ENCODE results near the gene LRRC4.

The LRRC4 gene

GRCh38 chr7:128022631-128023532, 8.4 kb downstream of the LRRC4 start:
- no peaks in the 10 kb centered on the region for H3K9me3 ChIP-seq (replicated peaks; ENCODE audit: insufficient read depth, low read length)
- H3K79me2 ChIP-seq (ENCODE audit: low read length), result peaks cover 62% of the 10 kb centered on the region
- DNase-seq, result no peak
- TF ChIP-seq CTCF (IDR thresholded peaks at IDR 0.05; ENCODE audit: low read length) (no peak), EZH2phosphoT487 (IDR thresholded peaks at IDR 0.05; ENCODE audit: low read length) (no peak), EZH2 (optimal IDR thresholded peaks at IDR 0.05; ENCODE audit: low read depth, low read length) (no peak)
- no peaks in the 10 kb centered on the region for H4K20me1 ChIP-seq (ENCODE audit: insufficient read depth, low read length)
- no peaks in the 10 kb centered on the region for H3K9me2 ChIP-seq (replicated peaks; ENCODE audit: insufficient read depth, low read length)
- H3K36me3 ChIP-seq (replicated peaks; ENCODE audit: insufficient read depth, low read length), result 0 out of 2 replicates have a peak, but pooled peaks cover 8% of the 10 kb centered on the region
- no peak overlapping the region for H3K27ac ChIP-seq (ENCODE audit: low read length)
- no peak overlapping the region for H3K4me2 ChIP-seq (ENCODE audit: low read depth, low read length)
- no peaks in the 10 kb centered on the region for H3F3A ChIP-seq (ENCODE audit: insufficient read depth, low read length)
- no peaks in the 10 kb centered on the region for H3K4me1 ChIP-seq (ENCODE audit: low read length)
- no peaks in the 10 kb centered on the region for H3K27me3 ChIP-seq (replicated peaks; ENCODE audit: insufficient read depth, low read length)
- H2AFZ ChIP-seq (ENCODE audit: low read length), result no peak overlapping the region
- H3K9ac ChIP-seq (ENCODE audit: low read length), result no peak overlapping the region
- no peak overlapping the region for H3K4me3 ChIP-seq (ENCODE audit: low read length)

GRCh38 chr7:128021366-128021765, 9.9 kb downstream of the LRRC4 start:
- no peaks in the 10 kb centered on the region for H3F3A ChIP-seq (ENCODE audit: insufficient read depth, low read length)
- no peak overlapping the region for H3K27ac ChIP-seq (ENCODE audit: low read length)
- H3K9me2 ChIP-seq (replicated peaks; ENCODE audit: insufficient read depth, low read length), result no peaks in the 10 kb centered on the region
- no peaks in the 10 kb centered on the region for H3K27me3 ChIP-seq (replicated peaks; ENCODE audit: insufficient read depth, low read length)
- H3K36me3 ChIP-seq (replicated peaks; ENCODE audit: insufficient read depth, low read length), result 0 out of 2 replicates have a peak, but pooled peaks cover 9% of the 10 kb centered on the region
- DNase-seq, result no peak
- TF ChIP-seq EZH2 (optimal IDR thresholded peaks at IDR 0.05; ENCODE audit: low read depth, low read length) (no peak), EZH2phosphoT487 (IDR thresholded peaks at IDR 0.05; ENCODE audit: low read length) (no peak), CTCF (IDR thresholded peaks at IDR 0.05; ENCODE audit: low read length) (no peak)
- H3K4me2 ChIP-seq (ENCODE audit: low read depth, low read length), result no peak overlapping the region
- H3K9ac ChIP-seq (ENCODE audit: low read length), result no peak overlapping the region
- no peaks in the 10 kb centered on the region for H3K4me1 ChIP-seq (ENCODE audit: low read length)
- no peak overlapping the region for H3K4me3 ChIP-seq (ENCODE audit: low read length)
- H3K79me2 ChIP-seq (ENCODE audit: low read length), result peaks cover 61% of the 10 kb centered on the region
- H4K20me1 ChIP-seq (ENCODE audit: insufficient read depth, low read length), result no peaks in the 10 kb centered on the region
- no peak overlapping the region for H2AFZ ChIP-seq (ENCODE audit: low read length)
- no peaks in the 10 kb centered on the region for H3K9me3 ChIP-seq (replicated peaks; ENCODE audit: insufficient read depth, low read length)

- Histone ChIP-seq H3K27ac (ENCODE audit: low read length) (no peak overlapping the region), H3K9ac (ENCODE audit: low read length) (no peak overlapping the region), H2AFZ (ENCODE audit: low read length) (no peak overlapping the region), H3K9me3 (replicated peaks; ENCODE audit: insufficient read depth, low read length) (no peaks in the 10 kb centered on the region), H3K36me3 (replicated peaks; ENCODE audit: insufficient read depth, low read length) (0 out of 2 replicates have a peak, but pooled peaks cover 9% of the 10 kb centered on the region), H3K4me1 (ENCODE audit: low read length) (no peaks in the 10 kb centered on the region), H3K4me3 (ENCODE audit: low read length) (no peak overlapping the region), H4K20me1 (ENCODE audit: insufficient read depth, low read length) (no peaks in the 10 kb centered on the region), H3K27me3 (replicated peaks; ENCODE audit: insufficient read depth, low read length) (no peaks in the 10 kb centered on the region), H3K9me2 (replicated peaks; ENCODE audit: insufficient read depth, low read length) (no peaks in the 10 kb centered on the region), H3K79me2 (ENCODE audit: low read length) (peaks cover 58% of the 10 kb centered on the region), H3F3A (ENCODE audit: insufficient read depth, low read length) (no peaks in the 10 kb centered on the region), H3K4me2 (ENCODE audit: low read depth, low read length) (no peak overlapping the region)
- no peak for DNase-seq
- TF ChIP-seq EZH2phosphoT487 (IDR thresholded peaks at IDR 0.05; ENCODE audit: low read length), result no peak
- TF ChIP-seq CTCF (IDR thresholded peaks at IDR 0.05; ENCODE audit: low read length), result peak; percentile 68
These were observed 11.1 kb downstream of the LRRC4 start for GRCh38 chr7:128020159-128020558.

Data from MM.1S (cell line).